HepG2 (cell line): ENCODE data around the gene BMP6. TPM values are rescaled to one million over a fixed set of nuclear protein-coding genes. Genes with fewer than 3 reads are reported as not detected.

Source experiments
- ARHGAP35 ChIP-seq: sonication (generic); formaldehyde crosslinking; IDR thresholded peaks from 2 replicates; pipeline ENCODE4 v1.9.0; 2022; ENCODE audit warnings: mild to moderate bottlenecking, inconsistent platforms, moderate library complexity, missing genetic modification reagents, borderline replicate concordance
- BRD4 ChIP-seq: sonication (generic); formaldehyde crosslinking; IDR thresholded peaks from 2 replicates; pipeline ENCODE4 v1.4.0; 2020; ENCODE audit warnings: missing genetic modification reagents
- CCAR2 ChIP-seq: fragments of 200-400 bp; formaldehyde crosslinking; optimal IDR thresholded peaks from 2 replicates; pipeline ENCODE3; 2018; ENCODE audit warnings: low read depth, mild to moderate bottlenecking, low read length, moderate library complexity
- FOXJ3 ChIP-seq: sonication (generic); formaldehyde crosslinking; IDR thresholded peaks from 2 replicates; pipeline ENCODE4 v1.4.0; 2020; ENCODE audit warnings: missing genetic modification reagents, mild to moderate bottlenecking, borderline replicate concordance
- GPN1 ChIP-seq: sonication (generic); formaldehyde crosslinking; IDR thresholded peaks from 2 replicates; pipeline ENCODE4 v1.5.1; 2020; ENCODE audit warnings: missing genetic modification reagents, borderline replicate concordance
- MYNN ChIP-seq: sonication (generic); formaldehyde crosslinking; IDR thresholded peaks from 2 replicates; pipeline ENCODE4 v1.4.0; 2020; ENCODE audit warnings: mild to moderate bottlenecking, low read depth, missing genetic modification reagents
- POLR2A ChIP-seq, 2 experiments: IDR thresholded peaks; 2 replicates each; pipeline ENCODE4 v1.6.1; 2011; ENCODE audit warnings: low read depth in 2 of 2, low read length in 2 of 2, mild to moderate bottlenecking in 1 of 2, moderate library complexity in 1 of 2; ENCODE audit not compliant: insufficient read depth in 1 of 2
- SALL1 ChIP-seq: sonication (generic); formaldehyde crosslinking; IDR thresholded peaks from 2 replicates; pipeline ENCODE4 v1.8.0; 2022; ENCODE audit warnings: mild to moderate bottlenecking, missing genetic modification reagents
- SETDB1 ChIP-seq: sonication (generic); formaldehyde crosslinking; IDR thresholded peaks from 2 replicates; pipeline ENCODE4 v1.5.1; 2020; ENCODE audit warnings: missing genetic modification reagents, mild to moderate bottlenecking, borderline replicate concordance
- SRF ChIP-seq: IDR thresholded peaks from 2 replicates; pipeline ENCODE4 v1.6.1; 2011; ENCODE audit warnings: mild to moderate bottlenecking, low read depth, low read length, moderate library complexity
- SSRP1 ChIP-seq: IDR thresholded peaks from 2 replicates; pipeline ENCODE4 v1.6.1; 2016; ENCODE audit warnings: control low read depth
- TCF7L2 ChIP-seq: IDR thresholded peaks from 2 replicates; pipeline ENCODE4 v1.6.1; 2011; ENCODE audit warnings: mild to moderate bottlenecking, low read depth, low read length, moderate library complexity
- TOE1 ChIP-seq: sonication (generic); formaldehyde crosslinking; IDR thresholded peaks from 2 replicates; pipeline ENCODE4 v1.4.0; 2020; ENCODE audit warnings: mild to moderate bottlenecking, missing genetic modification reagents
- ZIK1 ChIP-seq: sonication (generic); formaldehyde crosslinking; IDR thresholded peaks from 2 replicates; pipeline ENCODE4 v1.5.0; 2020; ENCODE audit warnings: mild to moderate bottlenecking, low read depth, missing genetic modification reagents, borderline replicate concordance
- ZNF160 ChIP-seq: sonication (generic); formaldehyde crosslinking; IDR thresholded peaks from 2 replicates; pipeline ENCODE4 v1.8.0; 2022; ENCODE audit warnings: mild to moderate bottlenecking, inconsistent platforms, missing genetic modification reagents
- ZNF30 ChIP-seq: sonication (generic); formaldehyde crosslinking; IDR thresholded peaks from 2 replicates; pipeline ENCODE4 v1.5.0; 2020; ENCODE audit warnings: mild to moderate bottlenecking, missing genetic modification reagents
- ZNF510 ChIP-seq: sonication (generic); formaldehyde crosslinking; IDR thresholded peaks from 2 replicates; pipeline ENCODE4 v1.4.0; 2020; ENCODE audit warnings: low read depth, mild to moderate bottlenecking, missing genetic modification reagents
- ZNF530 ChIP-seq: sonication (generic); formaldehyde crosslinking; IDR thresholded peaks from 2 replicates; pipeline ENCODE4 v1.5.0; 2020; ENCODE audit warnings: low read depth, mild to moderate bottlenecking, missing genetic modification reagents
- ZNF703 ChIP-seq: sonication (generic); formaldehyde crosslinking; IDR thresholded peaks from 2 replicates; pipeline ENCODE4 v1.5.1; 2020; ENCODE audit warnings: missing genetic modification reagents, mild to moderate bottlenecking, moderate library complexity, borderline replicate concordance
- ZNF713 ChIP-seq: sonication (generic); formaldehyde crosslinking; IDR thresholded peaks from 2 replicates; pipeline ENCODE4 v1.4.0; 2020; ENCODE audit warnings: mild to moderate bottlenecking, missing genetic modification reagents
- ZSCAN21 ChIP-seq: sonication (generic); formaldehyde crosslinking; IDR thresholded peaks from 2 replicates; pipeline ENCODE4 v1.8.0; 2022; ENCODE audit warnings: mild to moderate bottlenecking, missing genetic modification reagents, moderate library complexity, borderline replicate concordance
- ZUFSP ChIP-seq: sonication (generic); formaldehyde crosslinking; IDR thresholded peaks from 2 replicates; pipeline ENCODE4 v1.9.0; 2021; ENCODE audit warnings: missing genetic modification reagents, mild to moderate bottlenecking, borderline replicate concordance
- polyA plus RNA-seq, 8 experiments: library from polyadenylated mRNA; depleted of rRNA in 3 of 8; stranded (reverse) in 7 of 8; unstranded in 1 of 8; fragments of >200 nt; fragmentation: Illumina TruSeq in 4 of 8; extraction: Trizol in 4 of 8; gene quantifications; 2 replicates each; pipeline versions ENCODE4 v1.2.1 to v1.2.3, GENCODE V29; 2011 to 2016; ENCODE audit warnings: low read depth in 4 of 8, missing spikeins in 1 of 8, mixed read lengths in 1 of 8; ENCODE audit not compliant: insufficient read depth in 1 of 8
- total RNA-seq, 5 experiments: library from RNA; depleted of rRNA; stranded (reverse); fragments of >200 nt; fragmentation: Illumina TruSeq; extraction: Trizol; gene quantifications; 2 replicates each; pipeline ENCODE4 v1.2.3, GENCODE V29; 2016; ENCODE audit warnings: low read depth in 1 of 5
- TF ChIP-seq, protein P1 (sequence below), 2 experiments: sonication (generic) in 1 of 2; formaldehyde crosslinking in 1 of 2; IDR thresholded peaks; 2 replicates each; pipeline versions ENCODE4 v1.5.1 to v1.6.1; 2011 to 2020; ENCODE audit warnings: borderline replicate concordance in 1 of 2, low read depth in 1 of 2, low read length in 1 of 2, mild to moderate bottlenecking in 1 of 2, missing genetic modification reagents in 1 of 2, moderate library complexity in 1 of 2
- TF ChIP-seq, protein P2 (sequence below): sonication (generic); formaldehyde crosslinking; IDR thresholded peaks from 2 replicates; pipeline ENCODE4 v1.4.0; 2020; ENCODE audit warnings: missing genetic modification reagents; ENCODE audit errors: not compliant biosample characterization

Gene BMP6
- total and polyA plus RNA-seq, 2 of the 13 experiments (the other 11 are each of a cell fraction or from before 2014, with no cell fraction given): 0.09 to 0.18 TPM

GRCh38 chr6:7697820-7698623 lies 27.9 kb upstream of the BMP6 start (continued):
- TF ChIP-seq, protein P1, sequence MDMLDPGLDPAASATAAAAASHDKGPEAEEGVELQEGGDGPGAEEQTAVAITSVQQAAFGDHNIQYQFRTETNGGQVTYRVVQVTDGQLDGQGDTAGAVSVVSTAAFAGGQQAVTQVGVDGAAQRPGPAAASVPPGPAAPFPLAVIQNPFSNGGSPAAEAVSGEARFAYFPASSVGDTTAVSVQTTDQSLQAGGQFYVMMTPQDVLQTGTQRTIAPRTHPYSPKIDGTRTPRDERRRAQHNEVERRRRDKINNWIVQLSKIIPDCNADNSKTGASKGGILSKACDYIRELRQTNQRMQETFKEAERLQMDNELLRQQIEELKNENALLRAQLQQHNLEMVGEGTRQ (IDR thresholded peaks at IDR 0.05; ENCODE audit: low read depth, low read length): no peak
- TF ChIP-seq, protein P1 (CRISPR knock-in tag; IDR thresholded peaks at IDR 0.05; ENCODE audit: borderline replicate concordance): no peak
- TF ChIP-seq MYNN (CRISPR knock-in tag) (peak; percentile 64; the same call in 1 of the 2 replicates), SETDB1 (CRISPR knock-in tag) (no peak), ZNF510 (no peak), GPN1 (CRISPR knock-in tag) (no peak), TCF7L2 (no peak), ZSCAN21 (CRISPR knock-in tag) (no peak), ZUFSP (no peak), SRF (no peak), CCAR2 (no peak), ARHGAP35 (CRISPR knock-in tag) (no peak), ZNF30 (CRISPR knock-in tag) (no peak), ZNF160 (CRISPR knock-in tag) (no peak), SALL1 (CRISPR knock-in tag) (peak; percentile 35; the same call in 1 of the 2 replicates), FOXJ3 (CRISPR knock-in tag) (peak; percentile 63; the same call in 1 of the 2 replicates), BRD4 (CRISPR knock-in tag) (no peak), TOE1 (CRISPR knock-in tag) (no peak), ZNF713 (no peak), ZNF530 (CRISPR knock-in tag) (no peak), POLR2A (IDR thresholded peaks at IDR 0.05; ENCODE audit: insufficient read depth in 1 of 2, low read depth in 2 of 2, low read length in 2 of 2) (no peak), SSRP1 (CRISPR knock-in tag) (no peak), ZNF703 (CRISPR knock-in tag) (no peak), ZIK1 (no peak)
- TF ChIP-seq, protein P2, sequence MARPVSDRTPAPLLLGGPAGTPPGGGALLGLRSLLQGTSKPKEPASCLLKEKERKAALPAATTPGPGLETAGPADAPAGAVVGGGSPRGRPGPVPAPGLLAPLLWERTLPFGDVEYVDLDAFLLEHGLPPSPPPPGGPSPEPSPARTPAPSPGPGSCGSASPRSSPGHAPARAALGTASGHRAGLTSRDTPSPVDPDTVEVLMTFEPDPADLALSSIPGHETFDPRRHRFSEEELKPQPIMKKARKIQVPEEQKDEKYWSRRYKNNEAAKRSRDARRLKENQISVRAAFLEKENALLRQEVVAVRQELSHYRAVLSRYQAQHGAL: no peak
